Endodermal cell (in vitro differentiated cells): ENCODE results near the gene STK32B. TPM values are rescaled to one million over a fixed set of nuclear protein-coding genes. Genes with fewer than 3 reads are reported as not detected.

Experiments
- DNase-seq: peaks from one replicate; pipeline ENCODE4 v3.0.0-alpha.2; 2017
- H3K27ac ChIP-seq: 2 replicates; pipeline ENCODE4 v1.5.1; 2013; ENCODE audit warnings: mild to moderate bottlenecking, low read depth, low read length, moderate library complexity
- H3K27me3 ChIP-seq: 2 replicates; pipeline ENCODE4 v1.6.1; 2013; ENCODE audit warnings: mild to moderate bottlenecking, low read length, moderate library complexity; ENCODE audit not compliant: insufficient read depth, control insufficient read depth, poor library complexity, severe bottlenecking
- H3K36me3 ChIP-seq: 2 replicates; pipeline ENCODE4 v1.7.0; 2013; ENCODE audit warnings: mild to moderate bottlenecking, low read length, moderate library complexity; ENCODE audit not compliant: control insufficient read depth, insufficient read depth
- H3K4me1 ChIP-seq: one replicate; pipeline ENCODE4 v1.7.0; 2013; ENCODE audit warnings: low read length; ENCODE audit not compliant: control insufficient read depth, insufficient read depth
- H3K4me3 ChIP-seq: 2 replicates; pipeline ENCODE4 v1.5.1; 2013; ENCODE audit warnings: mild to moderate bottlenecking, low read length, moderate library complexity
- H3K9ac ChIP-seq: 2 replicates; pipeline ENCODE4 v1.6.1; 2013; ENCODE audit warnings: mild to moderate bottlenecking, low read length, moderate library complexity; ENCODE audit not compliant: poor library complexity, severe bottlenecking; ENCODE audit errors: extremely low read depth
- H3K9me3 ChIP-seq: 2 replicates; pipeline ENCODE4 v1.6.1; 2013; ENCODE audit warnings: mild to moderate bottlenecking, low read length, moderate library complexity; ENCODE audit not compliant: control insufficient read depth
- H3K27ac Mint-ChIP-seq: 2 replicates; pipeline ENCODE4 v1.8.0; 2020; ENCODE audit warnings: mixed read lengths
- H3K27me3 Mint-ChIP-seq: 2 replicates; pipeline ENCODE4 v1.8.0; 2021; ENCODE audit warnings: mild to moderate bottlenecking, mixed read lengths; ENCODE audit not compliant: insufficient read depth
- H3K36me3 Mint-ChIP-seq: 2 replicates; pipeline ENCODE4 v1.8.0; 2020; ENCODE audit warnings: low read depth, mixed read lengths
- H3K4me1 Mint-ChIP-seq: 2 replicates; pipeline ENCODE4 v1.8.0; 2020; ENCODE audit warnings: mixed read lengths
- H3K4me3 Mint-ChIP-seq: 2 replicates; pipeline ENCODE4 v1.8.0; 2020; ENCODE audit warnings: mild to moderate bottlenecking, moderate library complexity, mixed read lengths
- H3K9me3 Mint-ChIP-seq: 2 replicates; pipeline ENCODE4 v1.8.0; 2020; ENCODE audit warnings: mild to moderate bottlenecking, mixed read lengths
- CTCF ChIP-seq: fragments of 200-600 bp; sonication (generic); conservative IDR thresholded peaks from 2 replicates; pipeline ENCODE4 v1.5.0; 2021; ENCODE audit warnings: antibody characterized with exemption, mild to moderate bottlenecking
- WGBS, 2 experiments: methylation state at CpG; one replicate each; pipeline versions ENCODE4 v1.1.5 to v1.1.7; 2013; ENCODE audit warnings: missing lambda C conversion rate in 2 of 2, mixed read lengths in 1 of 2; ENCODE audit not compliant: insufficient coverage in 1 of 2, insufficient read length in 1 of 2; 5-methylcytosine and 5-hydroxymethylcytosine counted together
- total RNA-seq, 2 donors: library from RNA; stranded (reverse); fragmentation: NEBNext Ultra II Directional in 1 of 2; extraction: Animal tissue kit (Norgen Biotek cat#: 25700) in 1 of 2; gene quantifications; 2 replicates in 1 of 2; 3 replicates in 1 of 2; pipeline ENCODE4 v1.2.1, GENCODE V29; 2021

The STK32B gene
- total RNA-seq, 2 donors from 2014 or later = 1.4 to 1.5 TPM

GRCh38 chr4:5399124-5399523 is 347.8 kb downstream of the STK32B start:
- Histone ChIP-seq H3K9me3 (no peaks in the 10 kb centered on the region), H3K4me3 (no peak overlapping the region), H3K27ac (no peak overlapping the region), H3K9ac (no peak overlapping the region), H3K36me3 (no peaks in the 10 kb centered on the region), H3K27me3 (no peaks in the 10 kb centered on the region), H3K4me1 (no peaks in the 10 kb centered on the region)
- Mint-ChIP-seq H3K27me3 (peaks cover 4% of the 10 kb centered on the region), H3K4me3 (no peak overlapping the region), H3K36me3 (no peaks in the 10 kb centered on the region), H3K27ac (no peak overlapping the region), H3K4me1 (no peaks in the 10 kb centered on the region), H3K9me3 (peaks cover 12% of the 10 kb centered on the region)
- no peak for DNase-seq
- WGBS, 2 experiments = 85% methylated on average over 4 of the region's 4 CpGs; no CpG with 5 or more reads in 1 of the 2 experiments
- no peak for TF ChIP-seq CTCF

- Mint-ChIP-seq H3K4me1 (no peaks in the 10 kb centered on the region), H3K36me3 (no peaks in the 10 kb centered on the region), H3K27me3 (peaks cover 4% of the 10 kb centered on the region), H3K9me3 (peaks cover 13% of the 10 kb centered on the region), H3K27ac (no peak overlapping the region), H3K4me3 (no peak overlapping the region)
- TF ChIP-seq CTCF = peak; percentile 90
- DNase-seq = peak; percentile 78
- Histone ChIP-seq H3K27me3 (no peaks in the 10 kb centered on the region), H3K4me3 (no peak overlapping the region), H3K9ac (no peak overlapping the region), H3K9me3 (no peaks in the 10 kb centered on the region), H3K4me1 (no peaks in the 10 kb centered on the region), H3K27ac (no peak overlapping the region), H3K36me3 (no peaks in the 10 kb centered on the region)
- 33 to 59% methylated on average over 3 to 8 of the region's 8 CpGs for WGBS, 2 experiments
Measured at GRCh38 chr4:5399790-5400421, 348.6 kb downstream of the STK32B start.

- Histone ChIP-seq H3K9me3 (peaks cover 12% of the 10 kb centered on the region), H3K4me1 (no peaks in the 10 kb centered on the region), H3K36me3 (no peaks in the 10 kb centered on the region), H3K9ac (no peak overlapping the region), H3K27me3 (no peaks in the 10 kb centered on the region), H3K4me3 (no peak overlapping the region), H3K27ac (no peak overlapping the region)
- Mint-ChIP-seq H3K36me3 (peaks cover 4% of the 10 kb centered on the region), H3K27me3 (peaks cover 14% of the 10 kb centered on the region), H3K27ac (no peak overlapping the region), H3K4me1 (no peaks in the 10 kb centered on the region), H3K9me3 (peaks cover 40% of the 10 kb centered on the region), H3K4me3 (no peak overlapping the region)
- WGBS, 2 experiments = 93 to 98% methylated on average over 7 of the region's 7 CpGs
- no peak for DNase-seq
- no peak for TF ChIP-seq CTCF
Measured at GRCh38 chr4:5403746-5404497, 352.6 kb downstream of the STK32B start.
